HG03520 (cell line): Measurements from ENCODE around the gene ERGIC1.
A peak's percentile ranks its signal among the peaks of the same experiment; 100 is the strongest.

ENCODE experiments used
- ATAC-seq: cut with Tn5 transposase; IDR thresholded peaks from one replicate; pipeline ENCODE4 v1.9.1; 2021; ENCODE audit warnings: mild to moderate bottlenecking, moderate library complexity; ENCODE audit not compliant: unreplicated experiment

Gene ERGIC1

DNA sequence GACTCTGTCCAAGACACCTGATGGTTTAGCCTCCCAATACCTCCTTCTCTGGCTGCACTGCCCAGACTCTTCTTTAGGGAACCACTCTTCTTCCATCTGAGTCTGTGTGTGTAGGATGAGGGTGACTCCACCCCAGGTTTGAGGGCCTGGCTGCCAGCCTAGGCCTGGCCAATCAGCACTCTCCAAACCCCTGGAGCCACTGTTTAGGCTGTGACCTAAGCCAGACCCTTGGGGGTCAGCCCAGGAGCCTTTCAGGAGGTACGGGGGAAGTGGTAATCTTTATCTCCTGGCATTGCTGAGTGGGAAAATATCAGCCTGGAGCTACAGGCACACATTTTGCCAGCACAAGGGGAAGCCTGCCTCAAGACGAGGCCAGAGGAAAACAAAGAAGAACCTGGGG is 6.2 kb upstream of the ERGIC1 start:
- ATAC-seq: no peak

DNA sequence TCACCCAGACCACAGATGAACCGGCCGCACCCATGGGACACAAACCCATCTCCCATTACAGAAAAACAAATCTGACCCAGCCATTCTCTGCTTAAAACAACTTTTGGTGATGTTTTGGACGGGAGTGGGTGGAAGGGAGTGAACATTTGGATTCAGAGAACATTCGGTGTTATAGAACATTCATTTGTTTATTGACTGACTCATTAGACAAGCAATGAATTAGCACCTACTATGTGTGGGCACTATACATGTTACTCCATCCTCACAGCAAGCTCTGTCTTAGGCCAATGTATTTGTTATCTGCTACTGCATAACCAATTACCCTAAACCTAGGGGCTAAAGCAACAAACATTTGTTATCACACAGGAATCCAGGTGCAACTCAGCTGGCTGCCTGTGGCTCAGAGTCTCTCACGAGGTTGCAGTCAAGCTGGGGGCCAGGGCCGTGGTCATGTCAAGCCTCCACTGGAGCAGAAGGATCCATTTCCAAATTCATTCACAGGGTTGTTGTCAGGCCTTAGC is 5.1 kb upstream of the ERGIC1 start:
- no peak for ATAC-seq

DNA sequence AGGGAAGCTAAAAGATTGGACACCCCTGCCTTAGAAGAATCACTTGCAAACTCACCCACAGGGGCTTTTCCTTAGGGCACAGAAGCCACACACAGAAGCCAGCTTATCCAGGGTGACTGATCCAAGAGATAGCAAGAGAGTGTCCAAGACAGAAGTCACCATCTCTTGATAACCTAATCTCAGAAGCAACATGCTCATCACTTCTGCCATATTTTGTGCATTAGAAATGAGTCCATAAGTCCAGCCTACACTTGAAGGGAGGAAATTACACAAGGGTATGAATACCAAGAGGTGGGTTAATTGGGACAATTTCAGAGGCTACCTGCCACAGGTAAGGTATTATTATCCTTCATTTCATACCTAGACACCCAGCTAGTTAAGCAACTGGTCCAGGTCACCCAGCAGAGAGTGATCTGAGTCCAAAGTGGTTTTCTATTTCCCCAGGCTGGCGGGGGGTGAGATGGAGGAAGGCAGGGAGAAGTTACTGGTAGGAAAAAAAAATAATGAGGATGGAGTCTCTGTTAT is 3.7 kb upstream of the ERGIC1 start:
- no peak for ATAC-seq

DNA sequence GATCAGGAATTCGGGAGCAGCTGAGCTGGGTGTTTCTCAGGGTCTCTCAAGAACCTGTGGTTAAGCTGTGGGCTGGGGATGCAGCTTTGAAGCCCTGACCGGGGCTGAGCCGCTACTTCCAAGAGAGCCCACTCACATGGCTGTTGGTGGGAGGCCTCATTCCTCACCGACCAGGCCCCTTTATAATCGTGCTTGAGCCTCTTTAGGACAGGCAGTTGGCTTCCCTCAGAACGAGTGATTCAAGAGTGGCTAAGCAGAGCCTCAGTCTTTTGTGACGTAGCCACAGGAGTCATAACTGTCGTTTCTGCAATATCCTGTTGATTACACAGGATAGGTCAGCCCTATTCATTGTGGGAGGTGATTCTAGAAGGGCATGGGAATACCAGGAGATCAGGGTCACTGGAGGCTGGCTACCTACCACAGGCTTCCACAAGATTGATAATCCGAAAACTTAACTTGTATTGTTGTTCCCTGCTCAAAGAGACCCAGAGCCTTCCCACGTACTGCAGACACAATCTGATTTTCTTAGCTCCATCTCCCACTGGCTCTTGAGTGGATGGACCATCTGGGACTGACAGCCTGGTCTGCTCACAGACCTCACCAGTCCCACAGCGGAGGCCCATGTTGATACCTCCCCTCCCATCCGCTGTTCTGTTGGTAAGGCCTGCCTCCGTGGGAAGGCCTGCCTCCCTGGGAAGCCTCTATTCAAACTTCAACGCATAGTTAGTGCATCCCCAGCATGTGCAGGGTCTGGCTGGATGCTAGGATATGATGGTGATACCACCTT is 3.0 kb upstream of the ERGIC1 start:
- ATAC-seq: no peak

DNA sequence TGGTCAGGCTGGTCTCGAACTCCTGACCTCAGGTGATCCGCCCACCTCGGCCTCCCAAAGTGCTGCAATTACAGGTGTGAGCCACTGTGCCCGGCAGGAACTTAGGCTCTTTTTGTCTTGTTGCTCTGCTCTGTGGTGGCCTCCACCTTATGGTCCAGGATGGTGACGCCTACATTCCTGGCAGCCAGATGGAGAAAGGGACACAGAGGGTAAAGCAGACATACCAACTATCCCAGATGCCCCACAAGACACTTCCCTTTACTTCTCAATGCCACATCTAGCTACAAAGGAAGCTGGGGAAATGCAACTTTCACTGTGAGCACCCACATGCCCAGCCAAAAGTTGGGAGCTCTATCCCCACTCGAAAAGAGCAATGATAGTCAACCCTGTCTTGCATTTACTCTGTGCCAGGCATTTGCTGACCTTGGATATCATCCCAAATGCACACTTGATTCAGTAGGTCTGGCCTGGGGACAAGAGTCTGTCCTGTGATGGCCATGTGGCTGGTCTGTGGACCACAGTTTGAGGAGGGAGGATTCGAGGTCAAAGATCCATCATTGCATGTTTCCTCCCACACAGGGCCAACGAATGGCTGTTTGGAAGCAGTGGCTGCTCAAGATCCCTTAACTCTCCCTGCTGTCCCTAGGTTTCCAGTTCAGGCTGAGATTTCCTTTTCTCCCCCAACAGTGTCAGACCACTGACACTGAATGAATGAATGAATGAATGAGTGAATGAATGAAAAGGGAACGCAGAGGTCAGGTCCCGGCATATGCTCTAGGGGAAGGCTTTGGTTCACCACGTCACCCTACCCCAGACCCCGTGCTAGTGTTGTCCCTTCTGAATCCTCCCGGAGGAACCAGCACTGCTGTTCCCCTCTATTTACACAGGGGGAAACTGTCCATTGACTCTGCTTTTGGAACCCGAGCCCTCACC is 1.4 kb upstream of the ERGIC1 start:
- no peak for ATAC-seq

DNA sequence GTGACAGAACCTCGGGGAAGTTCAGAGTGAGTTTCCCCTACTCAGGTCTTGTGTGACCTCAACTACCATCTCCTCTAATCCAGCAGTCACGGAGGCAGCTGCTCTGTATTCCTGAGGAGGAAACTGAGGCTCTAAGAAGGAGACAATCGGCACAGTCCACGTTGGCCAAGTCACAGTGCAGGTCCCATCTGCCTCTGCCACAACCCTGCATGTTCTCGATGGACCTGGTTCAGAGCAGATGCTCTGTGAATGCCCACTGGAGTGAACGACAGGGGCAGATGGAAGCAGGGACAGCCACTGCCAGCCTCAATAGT is 722 bp upstream of the ERGIC1 start:
- ATAC-seq: no peak

DNA sequence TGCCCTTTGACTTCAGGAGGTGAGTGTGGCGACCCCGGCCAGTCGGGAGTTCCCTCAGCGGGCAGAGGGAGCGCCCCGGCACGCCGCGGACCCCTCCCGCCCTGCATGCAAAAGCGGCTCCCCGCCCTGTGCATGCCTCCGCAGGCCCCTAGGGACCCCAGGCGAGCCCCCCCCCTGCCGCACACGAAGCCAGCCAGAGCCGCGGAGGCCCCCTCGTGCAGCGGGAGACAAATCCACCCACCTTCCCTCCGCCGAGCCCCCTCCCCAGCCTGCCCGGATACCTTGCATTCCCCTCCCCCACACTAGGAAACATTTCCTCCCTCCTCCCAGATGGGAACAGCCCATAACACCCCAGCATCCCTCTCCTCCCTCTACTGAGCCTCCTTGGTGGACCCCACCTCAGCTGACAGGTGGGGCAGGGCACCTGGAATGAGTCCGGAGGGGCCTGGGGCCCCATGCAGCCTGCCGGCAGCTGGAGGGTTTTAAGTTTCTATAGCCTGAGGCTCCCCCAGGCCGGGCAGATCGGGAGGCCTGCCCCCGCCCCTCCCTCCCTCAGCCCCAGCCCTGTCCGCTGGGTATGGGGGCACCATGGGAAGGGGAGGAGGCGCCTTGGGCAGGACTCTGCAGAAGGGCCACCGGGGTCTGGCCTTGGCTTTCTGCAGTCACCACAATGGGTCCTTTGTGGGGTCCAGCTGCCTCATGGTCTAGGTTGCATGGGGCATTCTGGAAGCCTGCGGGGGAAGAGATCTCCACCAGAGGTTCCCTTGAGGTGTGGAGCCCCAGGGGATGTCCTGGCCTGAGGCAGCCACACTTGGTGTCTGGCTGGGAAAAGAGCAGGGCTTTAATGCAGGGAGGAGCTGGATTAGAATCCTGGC is 601 bp downstream of the ERGIC1 start:
- ATAC-seq: no peak

DNA sequence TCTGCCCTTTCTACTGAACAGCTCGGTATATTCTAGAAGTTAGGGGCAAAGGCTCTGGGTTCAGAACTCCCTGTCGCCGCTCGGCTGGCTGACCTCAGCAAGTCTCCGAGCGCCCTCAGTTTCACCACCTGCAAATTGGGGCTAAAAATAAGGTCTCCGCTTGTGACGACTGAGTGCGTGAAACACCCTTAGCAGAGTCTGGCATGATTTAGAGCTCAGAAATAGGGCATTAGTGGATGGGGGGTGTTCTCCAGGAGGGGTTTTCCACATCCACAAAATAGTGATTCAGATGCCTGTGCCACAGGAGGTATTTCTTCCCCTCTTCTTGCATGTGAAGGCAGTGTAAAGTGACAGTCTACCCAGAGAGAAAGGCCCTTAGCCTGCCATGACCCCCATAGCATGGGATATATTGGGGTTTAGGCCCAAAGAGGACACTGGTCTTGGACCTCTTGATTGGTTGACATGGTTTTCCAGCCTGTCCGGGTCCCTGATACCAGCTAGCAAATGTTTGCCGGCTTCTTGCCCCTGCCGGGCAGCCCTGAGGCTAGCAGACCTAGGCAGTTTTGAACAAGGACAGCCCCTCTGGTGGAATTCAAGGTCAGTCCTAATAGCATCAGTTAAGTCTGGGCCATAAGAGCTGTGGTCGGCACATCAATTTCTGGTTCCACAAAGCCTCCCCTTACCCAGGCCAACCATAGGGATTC is 1.4 kb downstream of the ERGIC1 start:
- ATAC-seq: no peak

DNA sequence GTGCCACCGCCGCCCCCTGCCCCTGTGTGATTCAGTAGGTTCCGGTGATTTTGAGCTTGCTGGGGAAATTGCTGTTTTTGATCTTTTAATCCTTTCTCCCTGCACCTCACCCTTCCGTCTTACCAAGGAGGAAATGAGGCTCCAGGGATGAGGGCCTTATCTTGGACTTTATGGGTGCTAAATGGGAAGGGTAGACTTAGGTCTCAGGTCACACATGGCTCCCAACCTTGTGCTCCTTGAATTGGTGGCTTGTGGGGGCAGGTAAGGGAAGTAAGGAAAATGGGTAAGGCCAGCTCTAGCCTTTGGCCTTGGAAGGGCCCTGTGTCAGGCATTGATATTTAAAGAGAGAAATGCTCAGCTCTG is 1.9 kb downstream of the ERGIC1 start:
- ATAC-seq: no peak

DNA sequence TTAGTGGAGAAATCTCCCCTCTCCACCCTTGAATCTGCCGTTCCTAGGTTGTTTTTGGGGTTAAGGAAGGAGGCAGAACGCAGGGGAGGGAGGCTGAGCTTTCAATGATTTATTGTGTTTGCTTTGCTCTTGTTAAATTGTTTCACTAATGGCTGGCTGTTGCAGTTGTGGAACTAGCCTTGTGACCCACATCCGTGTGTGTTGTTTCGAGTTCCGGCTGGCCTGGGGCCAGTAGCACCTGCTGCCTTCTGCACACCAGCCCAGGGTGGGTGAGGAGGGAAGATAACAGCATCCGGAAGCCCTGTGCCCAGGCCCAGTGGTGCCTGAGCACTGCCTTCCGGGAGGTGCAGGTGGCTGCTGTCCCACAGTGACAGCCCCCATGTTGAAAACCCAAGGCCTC is 3.6 kb downstream of the ERGIC1 start:
- ATAC-seq: peak; percentile 66

DNA sequence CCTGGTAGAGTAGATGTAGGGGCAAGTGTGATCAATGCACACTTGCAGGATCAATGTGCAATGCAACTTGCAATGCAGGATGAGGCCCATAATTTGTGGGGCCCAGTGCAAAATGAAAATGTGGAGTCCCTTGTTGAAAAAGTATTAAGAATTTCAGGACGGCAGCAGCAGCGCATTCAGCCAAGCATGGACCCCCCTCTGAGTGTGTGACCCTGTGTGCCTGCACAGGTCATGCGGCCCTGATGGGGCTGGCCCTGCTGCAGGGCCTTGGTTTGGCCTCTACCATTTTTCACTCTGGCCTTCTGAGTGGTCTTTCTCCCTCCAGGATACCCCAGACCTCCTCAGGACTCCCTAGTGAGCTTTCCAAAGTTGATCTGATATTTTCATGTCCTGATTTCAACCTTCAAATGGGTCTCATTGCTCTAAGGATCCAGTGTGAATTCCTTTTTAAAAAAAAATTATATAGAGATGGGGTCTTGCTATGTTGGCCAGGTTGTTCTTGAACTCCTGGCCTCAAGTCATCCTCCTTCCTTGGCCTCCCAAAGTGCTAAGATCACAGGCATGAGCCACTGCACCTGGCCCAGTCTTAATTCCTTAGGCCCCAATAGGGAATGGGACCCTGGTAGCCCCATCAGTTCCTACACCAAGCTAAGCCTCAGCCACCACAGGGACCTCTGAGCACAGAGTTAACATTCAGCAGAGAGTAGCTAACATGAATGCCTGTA is 4.3 kb downstream of the ERGIC1 start:
- ATAC-seq: no peak

DNA sequence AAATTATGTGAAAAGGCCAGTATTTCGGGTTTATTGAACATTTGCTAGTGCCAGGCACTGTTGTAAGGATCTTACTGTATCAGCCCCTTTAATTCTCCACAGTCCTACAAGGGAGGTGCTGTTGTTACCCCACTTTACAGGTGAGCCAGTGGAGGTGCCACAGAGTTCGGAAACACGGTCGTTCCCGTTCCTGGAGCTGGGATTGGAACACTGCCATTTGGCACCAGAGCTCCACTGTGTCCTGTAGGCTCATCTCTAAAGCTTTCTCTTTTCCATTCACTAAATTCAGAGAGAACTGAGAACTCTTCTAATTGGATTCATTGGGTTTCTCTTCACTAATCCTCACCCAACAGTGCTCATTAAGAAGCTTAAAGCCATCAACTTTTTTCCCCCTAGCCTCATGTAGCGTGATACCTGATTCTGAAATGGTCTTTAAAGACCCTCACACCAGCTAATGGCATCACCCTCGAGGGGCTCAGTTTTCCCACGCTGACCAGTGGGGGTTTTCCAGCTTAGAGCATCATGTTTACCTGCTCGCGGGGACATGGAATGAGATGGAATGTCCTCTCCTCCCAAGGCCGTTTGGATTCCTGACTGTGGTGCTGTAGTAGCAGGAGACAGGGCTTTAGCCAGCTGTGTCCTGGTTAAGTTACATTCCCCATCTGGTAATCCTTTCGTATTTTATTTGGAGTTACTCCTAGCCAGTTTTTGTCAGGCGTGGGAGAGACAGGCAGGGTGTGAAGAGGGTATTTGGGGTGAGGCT is 5.8 kb downstream of the ERGIC1 start:
- no peak for ATAC-seq

DNA sequence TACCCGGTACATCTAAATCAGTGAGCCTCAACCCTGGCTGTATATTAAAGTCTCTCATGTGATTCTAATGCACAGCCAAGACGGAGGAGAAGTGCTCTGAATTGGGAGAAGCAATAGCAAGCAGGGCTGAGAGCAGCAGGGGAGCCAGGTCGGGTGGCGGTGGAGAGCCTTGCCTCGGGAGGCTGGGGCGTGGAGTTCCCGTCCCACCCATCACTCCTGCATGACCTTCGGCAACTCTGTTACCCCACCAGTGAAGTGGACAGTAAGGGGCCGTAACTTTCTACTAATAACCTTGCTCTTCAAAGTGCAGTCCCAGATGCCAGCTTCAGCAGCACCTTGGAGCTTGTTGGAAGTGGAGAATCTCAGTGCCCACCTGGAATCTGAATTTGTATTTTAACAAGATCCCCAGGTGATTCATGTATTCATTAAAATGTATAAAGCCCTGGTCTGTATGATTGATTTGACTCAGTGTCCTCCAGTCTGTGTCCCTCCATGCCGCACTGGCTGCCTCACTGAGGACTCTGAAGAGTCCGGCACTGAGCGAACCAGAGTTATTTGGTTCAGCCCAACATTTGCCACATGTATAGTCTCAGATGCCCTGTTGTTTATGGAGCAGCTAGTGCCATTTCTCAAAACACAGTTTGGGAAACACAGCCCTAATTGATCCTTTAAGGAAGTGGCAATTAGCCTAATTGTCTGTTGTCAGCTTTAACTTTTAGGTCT is 6.5 kb downstream of the ERGIC1 start:
- no peak for ATAC-seq

DNA sequence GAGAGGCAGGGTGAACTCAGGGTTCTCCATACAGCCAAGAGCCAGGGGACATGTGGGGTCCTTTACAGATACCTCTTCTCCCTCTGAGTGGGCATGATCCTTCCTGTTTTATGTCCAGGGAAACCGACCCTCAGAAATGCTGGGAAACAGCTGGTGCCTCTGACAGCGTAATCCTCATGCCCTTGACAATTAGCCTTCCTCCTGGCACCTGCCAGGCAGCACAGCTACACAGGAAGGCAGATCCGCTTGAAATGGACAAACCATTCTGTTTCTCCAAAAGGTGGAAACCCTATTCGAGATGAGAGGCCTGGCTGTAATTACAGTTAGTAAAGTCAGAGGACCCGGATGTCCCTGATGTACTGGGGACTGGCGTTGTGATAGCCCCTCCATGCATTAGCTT is 7.2 kb downstream of the ERGIC1 start:
- ATAC-seq: no peak

DNA sequence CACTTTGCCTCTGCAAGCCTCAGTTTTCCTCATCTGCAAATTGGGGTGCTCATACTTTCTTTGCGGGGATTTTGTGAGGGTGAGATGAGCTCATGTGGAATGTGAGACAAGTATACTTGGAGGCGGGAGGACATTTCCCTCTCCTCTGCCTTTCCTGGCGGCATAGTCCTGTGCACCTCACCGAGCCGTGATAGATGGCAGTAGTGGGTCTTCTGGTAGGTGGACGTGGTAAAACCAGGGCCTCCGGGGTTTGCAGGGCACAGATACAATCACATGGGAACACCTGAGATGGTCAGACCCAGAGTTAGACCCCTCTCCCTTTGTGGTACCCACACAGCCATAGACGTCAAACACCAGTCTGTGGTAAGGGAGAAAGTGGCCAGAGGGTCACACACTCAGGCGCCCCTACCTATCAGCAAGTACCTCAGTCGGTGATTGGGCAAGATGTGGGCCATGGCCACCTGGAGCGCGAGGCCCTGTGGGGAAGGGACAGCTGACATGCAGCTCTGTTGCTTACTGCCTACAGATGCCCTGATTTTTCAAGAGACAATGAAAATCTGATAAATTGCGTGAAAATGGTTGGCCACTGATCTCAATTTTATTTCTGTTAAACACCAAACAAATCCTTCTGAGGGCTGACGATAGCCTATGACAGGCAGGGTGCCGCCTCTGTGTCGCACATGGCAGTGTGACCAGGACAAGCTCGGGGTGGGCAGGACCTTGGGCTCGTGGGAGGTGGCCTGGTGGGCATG is 9.9 kb downstream of the ERGIC1 start:
- ATAC-seq: no peak

DNA sequence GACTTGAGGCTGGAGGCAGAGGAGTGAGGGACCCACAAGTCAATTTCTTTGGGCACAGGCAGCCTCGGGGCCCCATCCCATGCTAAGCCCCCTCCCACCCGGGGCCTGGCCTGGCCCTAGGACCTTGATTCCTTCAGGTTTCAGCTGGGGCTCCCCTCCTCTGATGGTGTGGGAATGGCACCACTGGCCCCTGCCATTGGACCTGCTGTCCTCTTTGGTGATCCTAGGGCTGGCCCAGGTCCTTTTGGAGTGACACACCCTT is 10.5 kb downstream of the ERGIC1 start:
- no peak for ATAC-seq

DNA sequence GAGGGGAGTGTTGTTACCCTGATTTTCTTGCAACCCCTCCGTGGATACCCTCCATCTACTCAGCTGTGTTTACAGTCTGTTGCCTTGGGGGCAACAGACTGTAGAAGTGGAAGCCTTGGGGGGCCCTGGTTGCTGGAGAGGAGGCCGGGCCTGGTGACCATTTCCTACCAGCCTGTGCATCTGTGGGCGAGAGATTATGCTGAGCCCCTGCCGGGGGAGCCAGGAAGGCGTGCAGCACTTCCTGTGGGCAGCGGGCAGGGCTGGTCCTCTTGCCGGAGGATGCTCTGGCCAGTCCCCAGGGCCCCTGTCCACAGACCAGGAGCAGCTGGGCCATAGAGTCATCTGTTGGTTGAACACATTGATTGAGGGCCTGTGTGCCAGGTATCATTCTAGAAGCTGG is 11.1 kb downstream of the ERGIC1 start:
- no peak for ATAC-seq

DNA sequence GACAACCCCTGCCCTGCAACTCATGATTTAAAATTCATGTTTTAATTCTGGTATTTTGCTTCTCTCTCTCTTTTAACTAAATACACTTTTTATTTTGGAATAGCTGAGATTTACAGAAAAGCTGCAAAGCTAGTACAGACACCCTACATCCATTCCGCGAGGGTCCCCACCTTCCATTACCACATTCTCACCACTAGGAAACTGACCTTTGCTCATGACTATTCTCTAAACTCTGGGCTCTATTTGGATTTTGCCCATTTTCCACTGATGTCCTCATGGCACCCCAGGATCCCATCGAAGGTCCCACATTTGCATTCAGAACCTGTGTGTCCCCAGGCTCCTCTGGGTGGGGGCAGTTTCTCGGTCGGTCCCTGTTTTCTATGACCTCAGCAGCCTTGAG is 11.5 kb downstream of the ERGIC1 start:
- ATAC-seq: no peak
